ENCODE results near the gene TMCO1.
A peak's percentile ranks its signal among the peaks of the same experiment; 100 is the strongest.
"Not testable (repeated sequence)": the region's sequence is repeated elsewhere in the genome, so short reads cannot be mapped to it uniquely, and the experiment has no call there.

Gene TMCO1

GRCh38 chr1:165744913-165745312, 23.8 kb downstream of the TMCO1 start:
- not testable (repeated sequence) for DNase-seq

- DNase-seq = no peak
These were observed 26.5 kb downstream of the TMCO1 start for GRCh38 chr1:165742194-165742593.

- DNase-seq = no peak
These were observed 29.9 kb downstream of the TMCO1 start for GRCh38 chr1:165738794-165739193.

GRCh38 chr1:165737196-165737595, 31.5 kb downstream of the TMCO1 start:
- no peak for DNase-seq

- no peak for DNase-seq
These were observed 33.8 kb downstream of the TMCO1 start for GRCh38 chr1:165734906-165735305.

- DNase-seq = no peak
These were observed 41.8 kb downstream of the TMCO1 start for GRCh38 chr1:165726841-165727240.

- DNase-seq = no peak
These were observed 42.5 kb downstream of the TMCO1 start for GRCh38 chr1:165726169-165726568.

GRCh38 chr1:165717918-165718515, 50.7 kb downstream of the TMCO1 start:
- DNase-seq = peak; percentile 20

- not testable (repeated sequence) for DNase-seq
These were observed 52.2 kb downstream of the TMCO1 start for GRCh38 chr1:165716265-165717051.

- DNase-seq = no peak
These were observed 55.9 kb downstream of the TMCO1 start for GRCh38 chr1:165712764-165713163.

GRCh38 chr1:165707984-165708706, 60.5 kb downstream of the TMCO1 start:
- no peak for DNase-seq

- DNase-seq = no peak
These were observed 65.0 kb downstream of the TMCO1 start for GRCh38 chr1:165703648-165704047.

- not testable (repeated sequence) for DNase-seq
These were observed 66.7 kb downstream of the TMCO1 start for GRCh38 chr1:165701922-165702321.

- no peak for DNase-seq
These were observed 69.1 kb downstream of the TMCO1 start for GRCh38 chr1:165699577-165699976.

- DNase-seq = no peak
These were observed 70.0 kb downstream of the TMCO1 start for GRCh38 chr1:165698761-165699052.

- peak; percentile 85 for DNase-seq
These were observed 70.5 kb downstream of the TMCO1 start, which contains the start of gene ALDH9A1 for GRCh38 chr1:165697881-165698760. Gene ALDH9A1, minus strand, starts transcription at chr1:165698562. Its CDS starts 4 bp downstream, at chr1:165698558.

- no peak for DNase-seq
These were observed 71.2 kb downstream of the TMCO1 start for GRCh38 chr1:165697491-165697880.

GRCh38 chr1:165696625-165697100, 72.0 kb downstream of the TMCO1 start:
- no peak for DNase-seq

- no peak for DNase-seq
These were observed 73.6 kb downstream of the TMCO1 start for GRCh38 chr1:165695031-165695430.

GRCh38 chr1:165688046-165688445, 80.6 kb downstream of the TMCO1 start:
- no peak for DNase-seq

- DNase-seq = no peak
These were observed 81.7 kb downstream of the TMCO1 start for GRCh38 chr1:165686971-165687433.

GRCh38 chr1:165686121-165686970, 82.3 kb downstream of the TMCO1 start:
- DNase-seq = peak; percentile 19
